H9 (cell line): Measurements from ENCODE around the gene RELA. TPM values are rescaled to one million over a fixed set of nuclear protein-coding genes. Genes with fewer than 3 reads are reported as not detected.

Experiments used
- DNase-seq: peaks from one replicate; pipeline ENCODE4 v3.0.0-alpha.2; 2017
- H2AFZ ChIP-seq: one replicate; pipeline ENCODE4 v1.6.1; 2013; ENCODE audit warnings: mild to moderate bottlenecking, low read length, control low read depth, moderate library complexity
- H2AK5ac ChIP-seq: 2 replicates; pipeline ENCODE4 v1.6.1; 2013; ENCODE audit warnings: low read length, control low read depth, mixed read lengths; ENCODE audit not compliant: insufficient read length
- H2BK120ac ChIP-seq: one replicate; pipeline ENCODE4 v1.6.1; 2013; ENCODE audit warnings: low read depth, mild to moderate bottlenecking, low read length, control low read depth, inconsistent platforms; ENCODE audit not compliant: poor library complexity, severe bottlenecking
- H2BK12ac ChIP-seq: 2 replicates; pipeline ENCODE4 v1.6.1; 2013; ENCODE audit warnings: low read length, control low read depth, mixed read lengths, low read depth; ENCODE audit not compliant: insufficient read length
- H2BK15ac ChIP-seq: 2 replicates; pipeline ENCODE4 v1.6.1; 2013; ENCODE audit warnings: low read depth, low read length, control low read depth
- H2BK20ac ChIP-seq: one replicate; pipeline ENCODE4 v1.6.1; 2013; ENCODE audit warnings: low read depth, mild to moderate bottlenecking, low read length, control low read depth, inconsistent platforms; ENCODE audit not compliant: poor library complexity, severe bottlenecking
- H2BK5ac ChIP-seq: 2 replicates; pipeline ENCODE4 v1.6.1; 2013; ENCODE audit warnings: low read length, control low read depth, mixed read lengths; ENCODE audit not compliant: insufficient read length
- H3K14ac ChIP-seq: 2 replicates; pipeline ENCODE4 v1.6.1; 2013; ENCODE audit warnings: low read length, control low read depth; ENCODE audit not compliant: insufficient read depth
- H3K18ac ChIP-seq: 2 replicates; pipeline ENCODE4 v1.6.1; 2013; ENCODE audit warnings: low read depth, mild to moderate bottlenecking, mixed read lengths, low read length, control low read depth; ENCODE audit not compliant: insufficient read length
- H3K23ac ChIP-seq: 2 replicates; pipeline ENCODE4 v1.6.1; 2013; ENCODE audit warnings: low read length, control low read depth, mixed read lengths, low read depth; ENCODE audit not compliant: insufficient read length
- H3K23me2 ChIP-seq: 2 replicates; pipeline ENCODE4 v1.6.1; 2013; ENCODE audit warnings: low read depth, mild to moderate bottlenecking, mixed read lengths, low read length, control low read depth; ENCODE audit not compliant: insufficient read length, poor library complexity, severe bottlenecking
- H3K27ac ChIP-seq: 2 replicates; pipeline ENCODE4 v1.5.1; 2013; ENCODE audit warnings: low read length, control low read depth, mixed read lengths, low read depth; ENCODE audit not compliant: insufficient read length
- H3K27me3 ChIP-seq: 2 replicates; pipeline ENCODE4 v1.6.1; 2013; ENCODE audit warnings: low read length, control low read depth, inconsistent platforms; ENCODE audit not compliant: insufficient read depth
- H3K4ac ChIP-seq: 2 replicates; pipeline ENCODE4 v1.6.1; 2013; ENCODE audit warnings: low read depth, mild to moderate bottlenecking, control low read depth, inconsistent platforms, low read length, moderate library complexity
- H3K4me1 ChIP-seq: 2 replicates; pipeline ENCODE4 v1.6.1; 2013; ENCODE audit warnings: low read length, control low read depth, inconsistent platforms; ENCODE audit not compliant: insufficient read depth
- H3K4me2 ChIP-seq: 2 replicates; pipeline ENCODE4 v1.6.1; 2013; ENCODE audit warnings: low read length, control low read depth, mixed read lengths; ENCODE audit not compliant: insufficient read length, insufficient read depth
- H3K56ac ChIP-seq: 2 replicates; pipeline ENCODE4 v1.6.1; 2013; ENCODE audit warnings: low read depth, mild to moderate bottlenecking, mixed read lengths, low read length, control low read depth; ENCODE audit not compliant: insufficient read length
- H3K79me1 ChIP-seq: 2 replicates; pipeline ENCODE4 v1.6.1; 2013; ENCODE audit warnings: low read depth, mild to moderate bottlenecking, moderate library complexity, low read length, control low read depth, inconsistent platforms; ENCODE audit not compliant: insufficient read depth, poor library complexity, severe bottlenecking
- H3K79me2 ChIP-seq: 2 replicates; pipeline ENCODE4 v1.6.1; 2013; ENCODE audit warnings: low read length, control low read depth, inconsistent platforms; ENCODE audit not compliant: insufficient read depth
- H3K9ac ChIP-seq: 2 replicates; pipeline ENCODE4 v1.6.1; 2013; ENCODE audit warnings: low read length, control low read depth, mixed read lengths; ENCODE audit not compliant: insufficient read length; ENCODE audit errors: extremely low read depth
- H3K9me3 ChIP-seq: one replicate; pipeline ENCODE4 v1.6.1; 2013; ENCODE audit warnings: low read depth, low read length, inconsistent platforms; ENCODE audit not compliant: control insufficient read depth
- H3T11ph ChIP-seq: one replicate; pipeline ENCODE4 v1.6.1; 2013; ENCODE audit warnings: mild to moderate bottlenecking, low read length, control low read depth, inconsistent platforms
- H4K20me1 ChIP-seq: one replicate; pipeline ENCODE4 v1.6.1; 2013; ENCODE audit not compliant: control insufficient read depth, insufficient read length, insufficient read depth
- H4K5ac ChIP-seq: 2 replicates; pipeline ENCODE4 v1.6.1; 2013; ENCODE audit warnings: low read depth, mild to moderate bottlenecking, mixed read lengths, low read length, control low read depth; ENCODE audit not compliant: insufficient read length
- H4K8ac ChIP-seq: replicated peaks from 2 replicates; pipeline ENCODE4 v1.6.1; 2013; ENCODE audit warnings: low read length, control low read depth, mixed read lengths, low read depth; ENCODE audit not compliant: insufficient read length
- H4K91ac ChIP-seq: 2 replicates; pipeline ENCODE4 v1.6.1; 2013; ENCODE audit warnings: low read depth, mild to moderate bottlenecking, moderate library complexity, mixed read lengths, low read length, control low read depth; ENCODE audit not compliant: insufficient read length
- H3K27ac Mint-ChIP-seq, 3 experiments: 2 replicates in 2 of 3; 3 replicates in 1 of 3; pipeline ENCODE4 v1.8.0; 2020 to 2021; ENCODE audit warnings: mixed read lengths in 3 of 3, mild to moderate bottlenecking in 1 of 3, moderate library complexity in 1 of 3
- H3K27me3 Mint-ChIP-seq: 2 replicates; pipeline ENCODE4 v1.8.0; 2021; ENCODE audit warnings: low read depth, mild to moderate bottlenecking, moderate library complexity, mixed read lengths
- H3K36me3 Mint-ChIP-seq, 3 experiments: 2 replicates in 2 of 3; 3 replicates in 1 of 3; pipeline ENCODE4 v1.8.0; 2020 to 2021; ENCODE audit warnings: low read depth in 3 of 3, mixed read lengths in 3 of 3; ENCODE audit not compliant: insufficient read depth in 1 of 3
- H3K4me1 Mint-ChIP-seq, 2 experiments: 2 replicates each; pipeline ENCODE4 v1.8.0; 2020; ENCODE audit warnings: mixed read lengths in 2 of 2
- H3K4me3 Mint-ChIP-seq, 2 experiments: 2 replicates in 1 of 2; 3 replicates in 1 of 2; pipeline ENCODE4 v1.8.0; 2020 to 2021; ENCODE audit warnings: mild to moderate bottlenecking in 2 of 2, mixed read lengths in 2 of 2, moderate library complexity in 1 of 2
- H3K9me3 Mint-ChIP-seq, 2 experiments: 2 replicates in 1 of 2; 3 replicates in 1 of 2; pipeline ENCODE4 v1.8.0; 2020; ENCODE audit warnings: mild to moderate bottlenecking in 2 of 2, mixed read lengths in 2 of 2, moderate library complexity in 1 of 2
- CTCF ChIP-seq: fragments of 200-600 bp; sonication (generic); conservative IDR thresholded peaks from 3 replicates; pipeline ENCODE4 v1.8.0; 2021; ENCODE audit warnings: antibody characterized with exemption, mild to moderate bottlenecking
- WGBS: extraction: QIAGEN DNeasy Blood & Tissue Kit; methylation state at CpG from one replicate; pipeline ENCODE4 v1.1.7; 2013; ENCODE audit warnings: missing lambda C conversion rate, low lambda C conversion rate, mixed read lengths; ENCODE audit not compliant: insufficient read length; ENCODE audit errors: extremely low coverage; 5-methylcytosine and 5-hydroxymethylcytosine counted together
- total RNA-seq: library from RNA; stranded (reverse); gene quantifications from 2 replicates; pipeline ENCODE4 v1.2.1, GENCODE V29; 2021

Gene RELA
- total RNA-seq, 1 experiment from 2014 or later: 48.8 TPM

DNA sequence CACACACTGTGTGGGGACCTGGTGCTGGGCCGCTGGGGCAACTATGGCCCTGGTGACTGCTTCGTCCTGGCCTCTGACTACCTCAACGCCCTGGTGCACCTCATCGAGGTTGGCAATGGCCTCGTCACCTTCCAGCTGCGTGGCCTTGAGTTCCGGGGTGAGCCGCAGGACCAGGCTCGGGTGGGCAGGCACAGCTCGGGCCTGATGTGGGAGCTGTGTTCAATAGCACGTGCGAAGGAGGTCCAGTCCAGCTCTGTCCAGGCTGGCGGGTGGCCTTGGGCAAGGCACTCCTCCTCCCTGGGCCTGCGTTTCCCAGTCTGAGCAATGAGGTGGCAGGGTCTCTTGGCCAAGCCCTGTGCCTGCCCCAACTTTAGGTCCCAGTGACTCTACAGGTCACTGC is 33.1 kb downstream of the RELA start:
- Histone ChIP-seq H2BK20ac (no peak overlapping the region), H4K8ac (no peak overlapping the region), H2BK120ac (no peak overlapping the region), H4K20me1 (no peaks in the 10 kb centered on the region), H2AFZ (no peak overlapping the region), H3K9ac (no peak overlapping the region), H3K9me3 (no peaks in the 10 kb centered on the region), H3K27ac (no peak overlapping the region), H3K4me1 (no peaks in the 10 kb centered on the region), H2BK15ac (no peak overlapping the region), H2BK5ac (no peak overlapping the region), H3K4me2 (no peak overlapping the region), H3K14ac (no peak overlapping the region), H3K27me3 (no peaks in the 10 kb centered on the region), H2BK12ac (no peak overlapping the region), H3K23me2 (no peaks in the 10 kb centered on the region), H3K23ac (no peak overlapping the region), H3K4ac (no peak overlapping the region), H3T11ph (no peak overlapping the region), H3K56ac (no peak overlapping the region), H4K91ac (no peak overlapping the region), H4K5ac (no peak overlapping the region), H3K79me1 (no peaks in the 10 kb centered on the region), H3K79me2 (no peaks in the 10 kb centered on the region), H3K18ac (no peak overlapping the region), H2AK5ac (no peak overlapping the region)
- no peak for TF ChIP-seq CTCF
- Mint-ChIP-seq H3K9me3 (no peaks in the 10 kb centered on the region), H3K4me1 (no peaks in the 10 kb centered on the region), H3K27me3 (no peaks in the 10 kb centered on the region), H3K4me3 (no peak overlapping the region), H3K27ac (no peak overlapping the region), H3K36me3 (peaks cover 11 to 68% (median 63%) of the 10 kb centered on the region in 3 experiments; a peak in 6 of 7 replicates)
- DNase-seq: no peak
- WGBS: no CpG with 5 or more reads among the region's 14 CpGs
